KMS-11 (cell line): ENCODE data around the gene SRPX.

Experiments used
- H2AFZ ChIP-seq: fragments of 200-600 bp; sonication (generic); 2 replicates; pipeline ENCODE4 v1.6.1; 2016; ENCODE audit warnings: antibody characterized with exemption, mixed run types, low read depth
- H3K27ac ChIP-seq: fragments of 200-600 bp; sonication (generic); 2 replicates; pipeline ENCODE4 v1.6.1; 2016; ENCODE audit warnings: mild to moderate bottlenecking, mixed run types
- H3K27me3 ChIP-seq: fragments of 200-600 bp; sonication (generic); 2 replicates; pipeline ENCODE4 v1.6.1; 2017; ENCODE audit warnings: mild to moderate bottlenecking, low read depth, mixed run types, moderate library complexity; ENCODE audit not compliant: insufficient read depth
- H3K36me3 ChIP-seq: fragments of 200-600 bp; sonication (generic); 2 replicates; pipeline ENCODE4 v1.6.1; 2017; ENCODE audit warnings: mild to moderate bottlenecking, mixed run types; ENCODE audit not compliant: insufficient read depth
- H3K4me1 ChIP-seq: fragments of 200-600 bp; sonication (generic); 2 replicates; pipeline ENCODE4 v1.6.1; 2016; ENCODE audit warnings: mild to moderate bottlenecking, low read depth, mixed run types; ENCODE audit not compliant: poor library complexity, severe bottlenecking
- H3K4me2 ChIP-seq: fragments of 200-600 bp; sonication (generic); 2 replicates; pipeline ENCODE4 v1.7.0; 2016; ENCODE audit warnings: mild to moderate bottlenecking, mixed run types
- H3K4me3 ChIP-seq: fragments of 200-600 bp; sonication (generic); IDR thresholded peaks from 2 replicates; pipeline ENCODE4 v1.6.1; 2017; ENCODE audit warnings: low read depth, low read length, mixed read lengths; ENCODE audit not compliant: insufficient read depth
- H3K79me2 ChIP-seq: fragments of 200-600 bp; sonication (generic); 2 replicates; pipeline ENCODE4 v1.6.1; 2016; ENCODE audit warnings: low read depth, mixed run types; ENCODE audit not compliant: insufficient read depth
- H3K9ac ChIP-seq: fragments of 200-600 bp; sonication (generic); 2 replicates; pipeline ENCODE4 v1.6.1; 2016; ENCODE audit warnings: mild to moderate bottlenecking, mixed run types
- H4K20me1 ChIP-seq: fragments of 200-600 bp; sonication (generic); 2 replicates; pipeline ENCODE4 v1.6.1; 2016; ENCODE audit warnings: mild to moderate bottlenecking, mixed run types; ENCODE audit not compliant: insufficient read depth
- CTCF ChIP-seq: fragments of 200-600 bp; sonication (generic); conservative IDR thresholded peaks from 2 replicates; pipeline ENCODE4 v1.6.1; 2017; ENCODE audit warnings: low read depth, mild to moderate bottlenecking, antibody characterized with exemption, low read length, moderate library complexity, mixed read lengths

SRPX gene

GRCh38 chrX:38256019-38256418 is 35.3 kb upstream of the SRPX start:
- Histone ChIP-seq H3K27me3 (no peaks in the 10 kb centered on the region), H3K4me1 (no peaks in the 10 kb centered on the region), H2AFZ (no peak overlapping the region), H3K79me2 (no peaks in the 10 kb centered on the region), H4K20me1 (no peaks in the 10 kb centered on the region), H3K4me3 (no peak overlapping the region), H3K27ac (no peak overlapping the region), H3K36me3 (no peaks in the 10 kb centered on the region), H3K9ac (no peak overlapping the region), H3K4me2 (no peak overlapping the region)
- TF ChIP-seq CTCF = no peak

DNA sequence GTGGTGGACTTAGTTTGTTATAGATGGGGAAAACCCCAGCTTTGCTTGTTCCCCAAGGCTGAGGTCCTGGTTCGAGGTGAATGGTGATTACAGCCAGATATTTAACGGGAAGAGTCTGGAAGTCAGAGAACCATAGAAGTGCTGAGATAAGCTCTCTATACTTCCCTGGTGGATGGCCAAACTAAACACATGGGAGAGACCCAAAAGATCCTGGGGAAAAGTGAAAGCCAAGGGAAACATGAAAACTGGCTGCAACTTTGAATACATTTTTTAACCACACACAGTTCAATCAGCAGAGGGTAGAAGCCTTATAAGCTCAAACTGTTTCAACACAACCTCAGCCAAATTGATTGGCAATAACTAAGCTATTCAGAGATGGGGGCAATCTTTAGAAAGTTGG is 29.3 kb upstream of the SRPX start:
- Histone ChIP-seq H3K4me3 (no peak overlapping the region), H3K4me1 (no peaks in the 10 kb centered on the region), H3K36me3 (no peaks in the 10 kb centered on the region), H3K79me2 (no peaks in the 10 kb centered on the region), H3K27ac (no peak overlapping the region), H2AFZ (no peak overlapping the region), H3K4me2 (no peak overlapping the region), H3K27me3 (no peaks in the 10 kb centered on the region), H3K9ac (no peak overlapping the region), H4K20me1 (no peaks in the 10 kb centered on the region)
- TF ChIP-seq CTCF = no peak

DNA sequence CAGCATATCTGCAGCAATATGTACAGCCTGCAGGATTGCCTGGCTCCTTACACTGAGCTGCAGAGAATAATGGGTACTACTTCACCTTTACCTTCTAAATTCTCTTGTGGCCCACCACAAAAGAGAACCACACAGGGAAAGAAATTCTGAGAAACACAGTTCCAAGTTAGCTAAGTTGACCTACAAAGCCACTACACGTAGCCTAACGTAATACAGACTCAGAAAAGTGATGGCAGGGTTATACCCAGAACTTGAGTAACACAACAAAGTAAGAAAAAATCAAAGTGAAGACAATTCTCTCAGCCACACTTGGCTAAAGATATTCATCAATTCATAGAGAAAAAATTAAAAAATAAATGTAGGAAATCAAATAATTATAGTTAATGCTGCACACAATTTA is 26.4 kb upstream of the SRPX start:
- H3K9ac ChIP-seq = no peak overlapping the region
- H3K36me3 ChIP-seq = no peaks in the 10 kb centered on the region
- TF ChIP-seq CTCF = no peak
- H3K27me3 ChIP-seq = no peaks in the 10 kb centered on the region
- H3K4me1 ChIP-seq = no peaks in the 10 kb centered on the region
- no peaks in the 10 kb centered on the region for H4K20me1 ChIP-seq
- H3K27ac ChIP-seq = no peak overlapping the region
- H3K4me2 ChIP-seq = no peak overlapping the region
- no peak overlapping the region for H2AFZ ChIP-seq
- H3K4me3 ChIP-seq = no peak overlapping the region
- no peaks in the 10 kb centered on the region for H3K79me2 ChIP-seq

DNA sequence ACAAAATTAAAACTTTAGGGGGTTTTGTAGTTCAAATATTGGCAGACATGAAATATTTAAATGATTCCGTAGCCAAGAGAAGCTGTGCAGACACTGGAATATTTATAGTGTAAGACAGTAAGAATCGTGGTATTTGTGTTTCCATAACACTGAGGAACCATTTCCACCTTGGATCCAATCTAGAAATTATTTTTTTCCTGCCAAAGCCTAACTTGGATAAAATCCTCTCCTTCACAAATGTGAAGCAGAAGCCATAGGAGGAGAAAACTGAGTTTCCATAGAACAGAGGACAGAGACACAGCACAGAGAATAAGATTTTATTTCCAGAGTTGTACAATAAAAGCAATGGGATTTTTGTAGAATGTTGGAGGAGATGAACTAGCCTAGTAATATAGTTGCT is 19.9 kb upstream of the SRPX start:
- Histone ChIP-seq H3K27ac (no peak overlapping the region), H2AFZ (no peak overlapping the region), H3K4me3 (no peak overlapping the region), H4K20me1 (no peaks in the 10 kb centered on the region), H3K4me1 (no peaks in the 10 kb centered on the region), H3K79me2 (no peaks in the 10 kb centered on the region), H3K36me3 (no peaks in the 10 kb centered on the region), H3K27me3 (no peaks in the 10 kb centered on the region), H3K4me2 (no peak overlapping the region), H3K9ac (no peak overlapping the region)
- no peak for TF ChIP-seq CTCF
